Measurements from ENCODE around the gene LPAR5.

Gene LPAR5

DNA sequence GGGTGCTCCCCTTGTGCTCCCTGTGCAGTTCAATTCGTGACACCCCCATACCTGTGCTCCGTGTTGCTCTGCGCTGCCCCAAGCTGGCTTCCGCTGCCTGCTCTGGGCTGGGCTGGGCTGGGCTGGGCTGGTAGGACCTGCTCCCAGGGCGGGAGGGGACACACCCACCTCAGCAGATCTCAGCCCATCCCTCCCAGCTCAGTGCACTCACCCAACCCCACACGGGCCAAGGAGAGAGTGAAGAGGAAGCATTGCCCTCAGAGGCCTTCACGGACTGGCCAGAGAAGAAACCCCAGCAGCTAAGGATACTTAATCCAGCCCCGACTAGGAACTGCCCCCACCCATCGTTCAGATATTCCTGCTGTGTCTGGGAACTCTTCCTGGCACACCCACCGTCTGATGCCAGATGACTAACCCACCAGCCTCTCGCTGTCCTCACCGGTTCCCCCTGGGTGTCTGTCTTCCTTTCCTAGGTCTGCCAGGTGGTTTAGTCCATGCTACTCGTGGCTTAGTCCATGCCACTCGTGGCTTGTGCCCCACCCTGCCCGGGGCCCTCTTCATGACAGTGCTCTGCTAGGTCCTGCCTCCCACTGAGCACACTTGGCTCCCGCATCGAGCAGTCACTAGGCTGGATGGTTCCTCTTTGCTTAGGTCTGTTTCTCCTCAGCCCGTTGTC is at the start of gene LPAR5:
Gene LPAR5, minus strand, starts transcription at position 104 of the 676 bp plus-strand sequence. CDS start 14,711 bp downstream, outside the sequence.
- TF ChIP-seq ZNF274 (IDR thresholded peaks at IDR 0.05; ENCODE audit: low read depth, low read length) = no peak
- H3K4me3 ChIP-seq (ENCODE audit: low read length) = peak within 1 kb of the TSS; percentile 5; the same call in 1 of the 2 replicates

DNA sequence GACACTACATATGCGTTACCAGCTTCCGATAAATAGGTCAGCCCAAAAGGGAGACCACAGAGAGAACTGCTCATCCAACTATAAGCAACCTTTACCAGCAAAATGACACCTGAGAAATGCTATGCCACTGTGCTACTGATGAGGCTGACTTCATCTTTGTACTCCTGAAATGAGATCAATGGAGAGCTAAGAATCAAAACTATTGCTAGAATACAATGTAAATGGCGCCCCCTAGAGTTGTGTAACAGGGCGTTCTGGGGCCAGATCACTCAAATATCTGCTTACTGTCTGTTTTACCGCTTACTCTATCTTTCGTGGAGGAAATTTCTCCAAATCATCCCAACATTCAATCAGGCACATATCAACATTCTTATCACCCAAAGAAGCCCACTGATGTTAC is 48.9 kb upstream of the LPAR5 start:
- no peak for TF ChIP-seq ZNF274 (IDR thresholded peaks at IDR 0.05; ENCODE audit: low read depth, low read length)
- H3K4me3 ChIP-seq (ENCODE audit: low read length) = no peak overlapping the region

DNA sequence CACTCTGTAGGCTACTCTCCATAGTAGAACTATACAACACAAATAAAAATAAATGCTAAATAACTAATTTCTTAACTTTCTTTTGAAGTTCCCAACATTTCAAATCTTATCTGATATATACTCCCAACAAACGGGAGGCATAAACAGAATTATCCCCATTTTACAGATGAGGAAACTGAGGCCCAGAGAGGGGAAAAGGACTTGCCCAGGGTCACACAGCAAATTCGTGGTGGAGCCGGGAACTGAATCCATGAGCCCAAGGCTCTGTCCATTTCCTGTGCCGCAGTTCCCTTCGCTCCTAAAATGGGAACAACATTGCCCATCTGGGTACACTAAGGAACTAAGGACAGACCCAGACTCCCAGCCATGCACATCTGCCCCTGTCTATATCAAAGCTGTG is 41.2 kb upstream of the LPAR5 start:
- no peak for TF ChIP-seq ZNF274 (IDR thresholded peaks at IDR 0.05; ENCODE audit: low read depth, low read length)
- no peak overlapping the region for H3K4me3 ChIP-seq (ENCODE audit: low read length)

DNA sequence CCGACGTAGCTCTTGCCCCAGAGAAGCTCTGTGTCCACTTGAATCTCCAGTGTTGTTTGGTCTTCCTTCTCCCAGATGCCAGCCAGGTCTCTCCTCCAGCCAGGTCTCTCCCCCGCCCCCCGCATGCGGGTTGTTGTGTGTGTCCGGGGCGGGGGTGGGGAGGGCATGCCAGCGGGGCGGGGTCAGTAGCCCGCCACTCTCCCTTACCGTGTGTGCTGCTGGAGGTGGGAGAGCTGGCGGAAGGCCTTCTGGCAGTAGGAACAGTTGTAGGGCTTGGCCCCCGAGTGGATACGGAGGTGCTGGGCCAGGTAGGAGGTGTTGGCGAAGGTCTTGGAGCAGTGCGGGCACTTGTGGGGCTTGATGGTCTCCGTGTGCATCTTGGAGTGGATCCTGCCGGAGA is 36.4 kb upstream of the LPAR5 start:
- H3K4me3 ChIP-seq (ENCODE audit: low read length) = no peak overlapping the region
- TF ChIP-seq ZNF274 (IDR thresholded peaks at IDR 0.05; ENCODE audit: low read depth, low read length) = no peak

DNA sequence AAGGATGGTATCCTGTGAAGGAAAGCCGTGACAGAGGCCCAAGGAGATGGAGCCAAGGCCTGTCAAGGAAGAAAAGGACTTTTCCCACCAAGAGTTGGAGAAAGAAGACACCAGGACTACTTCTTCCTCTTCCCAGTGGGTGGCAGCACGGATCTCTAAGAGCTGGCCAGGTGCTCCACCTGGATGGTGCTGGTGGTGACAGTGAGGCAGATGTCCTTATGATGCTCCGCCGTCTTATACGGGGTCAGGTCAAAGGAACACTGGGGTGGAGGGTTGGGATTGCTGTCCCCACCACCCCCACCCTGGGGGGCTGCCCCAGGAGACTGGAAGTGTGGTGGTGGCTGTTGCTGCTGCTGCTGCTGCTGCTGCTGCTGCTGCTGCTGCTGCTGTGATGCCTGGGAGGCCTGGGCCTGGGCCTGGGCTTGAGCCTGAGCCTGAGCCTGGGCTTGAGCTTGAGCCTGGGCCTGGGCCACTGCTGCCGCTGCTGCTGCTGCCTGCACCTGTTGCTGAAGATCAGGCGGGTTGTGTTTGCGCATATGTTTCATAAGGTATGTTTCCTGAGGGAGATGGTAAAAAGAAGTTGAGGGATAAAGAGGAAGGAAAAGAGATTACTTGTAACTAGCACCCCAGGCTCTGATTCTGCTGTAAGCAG is 31.9 kb upstream of the LPAR5 start:
- H3K4me3 ChIP-seq (ENCODE audit: low read length) = no peak overlapping the region
- TF ChIP-seq ZNF274 (IDR thresholded peaks at IDR 0.05; ENCODE audit: low read depth, low read length) = no peak

DNA sequence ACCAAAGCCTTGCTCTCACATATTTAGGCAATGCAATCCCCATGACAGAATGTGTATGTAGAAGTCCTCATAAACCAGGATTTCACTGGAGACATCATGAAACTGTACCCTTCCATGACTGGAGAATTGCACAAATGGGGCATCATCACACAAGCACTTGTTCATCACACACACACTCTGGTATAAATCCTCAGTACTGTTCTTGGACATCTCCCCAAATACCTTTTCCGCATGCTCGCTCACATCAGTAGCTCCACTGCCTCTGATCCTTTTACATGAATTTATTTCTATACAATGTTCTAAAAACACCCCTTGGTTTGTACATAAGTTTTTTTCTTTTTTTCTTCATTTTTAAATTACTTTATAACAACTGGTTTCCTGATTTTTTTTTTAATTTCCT is 30.5 kb upstream of the LPAR5 start:
- no peak overlapping the region for H3K4me3 ChIP-seq (ENCODE audit: low read length)
- no peak for TF ChIP-seq ZNF274 (IDR thresholded peaks at IDR 0.05; ENCODE audit: low read depth, low read length)

DNA sequence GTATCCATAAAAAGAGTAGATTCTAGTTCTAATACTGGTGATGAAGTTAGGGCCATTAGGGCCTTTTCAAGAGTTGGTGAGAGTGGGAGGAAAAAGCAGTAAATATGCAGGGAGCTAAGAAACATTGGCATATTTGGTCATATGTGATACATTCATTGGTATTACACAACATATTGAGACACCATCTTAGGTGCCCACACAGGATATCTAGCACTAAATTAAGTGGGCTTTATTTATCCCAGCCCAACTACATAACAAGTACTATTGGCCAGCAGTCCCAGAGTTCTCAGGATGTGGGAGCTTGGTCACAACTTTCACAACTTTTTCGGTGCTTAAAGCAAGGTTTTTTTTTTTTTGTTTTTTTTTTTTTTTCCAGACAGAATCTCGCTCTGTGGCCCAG is 29.1 kb upstream of the LPAR5 start:
- H3K4me3 ChIP-seq (ENCODE audit: low read length) = no peak overlapping the region
- no peak for TF ChIP-seq ZNF274 (IDR thresholded peaks at IDR 0.05; ENCODE audit: low read depth, low read length)

DNA sequence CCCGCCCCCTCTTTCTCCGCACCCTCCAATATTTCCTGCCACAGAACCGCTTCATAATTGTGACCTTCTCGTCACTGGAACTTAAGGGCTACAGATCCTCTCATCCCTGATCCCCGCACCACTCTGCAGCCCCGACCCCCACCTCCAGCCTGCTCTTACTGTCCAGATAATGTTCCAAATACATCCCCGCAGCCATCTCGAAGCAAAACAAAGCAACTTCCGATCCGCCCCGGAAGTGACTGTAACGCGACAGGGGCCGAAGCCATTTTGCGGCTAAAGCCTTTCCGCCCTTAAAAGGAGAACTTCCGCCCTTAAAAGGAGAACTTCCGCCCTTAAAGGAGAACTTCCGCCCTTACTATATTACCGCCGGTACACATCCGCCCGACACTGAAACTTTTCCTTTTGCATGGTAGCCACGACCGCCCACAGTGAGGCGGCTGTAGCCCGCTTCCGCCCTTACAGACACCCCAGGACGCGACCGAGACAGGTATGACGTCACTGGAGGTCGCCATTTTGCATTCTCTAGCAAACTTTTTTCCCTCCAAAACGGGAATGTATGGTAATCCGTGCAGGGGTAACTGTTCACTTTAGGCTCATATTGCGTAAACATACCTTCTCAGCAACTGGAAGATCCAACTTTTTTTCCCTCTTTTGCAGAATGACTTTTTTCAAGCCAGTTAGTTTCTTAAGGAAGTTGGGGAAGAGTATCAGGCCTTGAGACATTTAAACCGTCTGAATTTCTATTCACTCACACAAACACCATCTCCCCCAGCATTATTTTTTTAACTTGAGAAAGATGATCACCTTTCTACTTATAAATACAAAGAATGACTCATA is 27.4 kb upstream of the LPAR5 start, which contains the start of gene ING4:
Gene ING4, minus strand, starts transcription at position 214 of the 837 bp plus-strand sequence. Its CDS starts 18 bp downstream, at position 196.
- H3K4me3 ChIP-seq (ENCODE audit: low read length) = peak within 1 kb of the TSS; percentile 84
- no peak for TF ChIP-seq ZNF274 (IDR thresholded peaks at IDR 0.05; ENCODE audit: low read depth, low read length)

DNA sequence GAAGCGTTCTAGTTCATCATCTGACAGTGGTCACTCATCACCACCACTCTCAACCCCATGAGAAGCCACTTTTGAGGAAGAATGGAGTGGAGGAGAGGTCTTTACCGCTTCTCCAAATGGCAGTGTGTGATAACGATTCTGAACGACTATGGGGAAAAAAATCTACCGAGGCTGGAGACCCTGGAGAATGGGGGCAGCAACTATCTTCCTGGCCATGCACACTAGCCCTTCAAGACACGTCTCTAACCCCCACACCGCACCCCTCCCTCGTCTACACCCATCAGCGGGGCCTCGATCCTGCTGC is 26.8 kb upstream of the LPAR5 start:
- no peak for TF ChIP-seq ZNF274 (IDR thresholded peaks at IDR 0.05; ENCODE audit: low read depth, low read length)
- H3K4me3 ChIP-seq (ENCODE audit: low read length) = peak overlapping the region; percentile 84

DNA sequence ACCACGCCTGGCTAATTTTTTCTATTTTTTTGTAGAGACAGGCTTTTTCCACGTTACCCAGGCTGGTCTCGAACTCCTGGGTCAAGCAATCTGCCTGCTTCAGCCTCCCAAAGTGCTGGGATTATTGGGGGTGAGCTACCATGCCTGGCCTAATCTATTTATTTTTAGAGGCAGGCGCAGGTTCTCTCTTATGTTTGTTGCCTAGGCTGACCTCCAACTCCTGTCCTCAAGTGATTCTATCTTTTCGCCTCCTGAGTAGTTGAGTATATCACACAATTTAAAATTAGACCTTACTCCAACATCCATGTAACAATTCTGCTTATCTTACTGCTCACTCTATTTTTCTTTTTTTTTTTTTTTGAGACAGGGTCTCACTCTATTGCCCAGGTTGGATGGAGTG is 18.2 kb upstream of the LPAR5 start:
- TF ChIP-seq ZNF274 (IDR thresholded peaks at IDR 0.05; ENCODE audit: low read depth, low read length) = no peak
- H3K4me3 ChIP-seq (ENCODE audit: low read length) = no peak overlapping the region

DNA sequence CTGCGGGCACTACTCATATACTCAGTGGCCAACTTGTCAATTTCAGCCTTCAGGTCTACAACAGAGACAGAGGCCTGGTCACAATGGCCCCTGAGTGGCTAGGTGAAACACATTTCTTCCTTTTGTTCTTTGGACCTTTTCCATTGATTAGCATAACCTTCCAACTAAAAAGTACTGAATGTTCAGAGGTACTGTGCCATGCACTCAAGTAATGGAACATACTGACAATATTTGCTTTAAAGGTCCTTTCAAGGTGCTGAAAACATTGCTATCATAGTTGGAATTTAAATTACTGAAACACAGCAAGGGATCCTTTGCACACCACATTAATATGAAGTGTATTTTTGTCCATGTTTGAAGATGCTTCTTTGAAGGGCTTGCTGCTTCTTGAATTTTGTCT is 17.6 kb upstream of the LPAR5 start:
- no peak for TF ChIP-seq ZNF274 (IDR thresholded peaks at IDR 0.05; ENCODE audit: low read depth, low read length)
- H3K4me3 ChIP-seq (ENCODE audit: low read length) = no peak overlapping the region

DNA sequence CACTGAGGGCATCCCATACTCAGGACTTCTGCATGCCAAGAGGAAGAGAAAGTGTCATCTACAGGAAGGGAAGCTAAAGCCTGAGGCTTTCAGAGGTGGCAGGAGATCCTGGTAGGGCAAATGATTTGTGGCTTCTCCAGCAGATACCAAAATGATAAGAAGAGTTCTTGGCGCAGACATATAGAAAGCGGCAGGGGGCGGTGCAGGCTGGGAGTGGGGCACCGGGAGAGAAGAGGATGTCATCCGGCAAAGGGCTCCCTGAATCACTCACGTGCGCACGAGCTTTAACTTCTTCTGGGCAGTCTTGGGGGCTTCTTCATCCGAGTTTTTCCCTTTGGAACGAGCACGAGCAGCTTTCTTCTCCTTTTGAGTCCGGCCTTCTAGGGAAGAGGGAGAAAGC is 16.6 kb upstream of the LPAR5 start:
- TF ChIP-seq ZNF274 (IDR thresholded peaks at IDR 0.05; ENCODE audit: low read depth, low read length) = no peak

DNA sequence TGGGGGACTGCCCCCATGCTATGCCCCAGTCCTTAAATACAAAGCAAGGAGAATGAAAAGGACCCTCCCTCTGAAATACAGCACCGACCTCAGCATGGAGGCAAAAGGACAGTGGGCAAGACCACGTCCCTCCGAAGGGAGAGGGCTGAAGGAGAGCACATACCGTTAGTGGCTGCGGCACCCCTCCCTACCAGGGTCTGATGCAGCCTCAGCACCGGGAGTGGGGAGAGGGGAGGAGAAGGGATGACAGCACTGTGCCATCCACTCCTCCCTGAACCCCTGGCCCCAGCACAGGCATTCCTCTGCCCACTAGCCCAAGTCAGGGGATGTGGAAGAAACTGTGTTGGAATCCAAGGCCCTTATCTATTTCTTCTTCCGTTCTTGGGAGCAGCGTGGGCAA is 15.1 kb upstream of the LPAR5 start:
- H3K4me3 ChIP-seq (ENCODE audit: low read length) = no peak overlapping the region
- no peak for TF ChIP-seq ZNF274 (IDR thresholded peaks at IDR 0.05; ENCODE audit: low read depth, low read length)

More for the DNA sequence above, 16.6 kb upstream of the LPAR5 start:
- no peak overlapping the region for H3K4me3 ChIP-seq (ENCODE audit: low read length)

DNA sequence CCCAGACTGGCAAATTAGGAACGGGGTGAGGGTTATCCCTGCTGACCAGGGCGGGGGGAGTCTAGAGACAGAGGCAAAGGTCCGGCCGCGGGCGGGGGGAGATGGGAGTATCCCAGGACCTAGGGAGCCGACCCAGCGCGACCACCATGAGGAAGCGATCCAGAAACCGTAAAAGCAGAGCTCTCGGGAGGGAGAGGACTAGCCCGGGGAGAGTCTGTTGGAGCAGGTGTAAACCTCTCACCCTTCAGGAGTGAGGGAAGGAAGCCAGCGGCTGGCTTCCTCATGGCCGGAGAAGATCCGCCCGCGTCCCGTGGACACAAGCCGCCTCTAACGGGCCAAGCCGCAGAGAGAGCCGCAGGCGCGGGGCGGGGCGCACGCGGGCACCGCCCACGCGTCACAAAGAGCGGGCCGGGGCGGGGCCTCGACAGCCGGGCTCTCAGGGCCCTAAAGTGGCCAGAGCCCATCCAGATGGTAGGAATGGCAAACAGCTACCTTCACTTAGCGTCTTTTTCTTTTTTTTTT is 11.4 kb upstream of the LPAR5 start, which contains the start of gene ACRBP:
Gene ACRBP, minus strand, starts transcription at position 350 of the 522 bp plus-strand sequence. Its CDS starts 66 bp downstream, at position 284.
- TF ChIP-seq ZNF274 (IDR thresholded peaks at IDR 0.05; ENCODE audit: low read depth, low read length) = no peak

More for the DNA sequence above, 11.4 kb upstream of the LPAR5 start, which contains the start of gene ACRBP:
- peak within 1 kb of the TSS; percentile 35; the same call in 1 of the 2 replicates for H3K4me3 ChIP-seq (ENCODE audit: low read length)

Measured in GM08714 (cell line).